Measurements from ENCODE around the gene TRIM47.
A peak's percentile ranks its signal among the peaks of the same experiment; 100 is the strongest.

Gene TRIM47

GRCh38 chr17:75910699-75911098, 32.3 kb upstream of the TRIM47 start:
- no peak for DNase-seq
- intact Hi-C loops (cut with DNase I), result no loop called here

- DNase-seq, result peak in 4 of 42 donors; percentile 25 to 62 (median 35)
- intact Hi-C loops (cut with DNase I), result no loop called here
Observed at GRCh38 chr17:75909812-75910274, 31.5 kb upstream of the TRIM47 start.

- intact Hi-C loops (cut with DNase I), result no loop called here
- peak in 40 of 42 donors; percentile 48 to 94 (median 74) for DNase-seq
Observed at GRCh38 chr17:75909051-75909811, 30.9 kb upstream of the TRIM47 start.

GRCh38 chr17:75908201-75908600, 29.8 kb upstream of the TRIM47 start:
- peak in 1 of 42 donors; percentile 55 for DNase-seq
- intact Hi-C loops (cut with DNase I), result no loop called here

- intact Hi-C loops (cut with DNase I), result no loop called here
- DNase-seq, result no peak
Observed at GRCh38 chr17:75906143-75906884, 27.9 kb upstream of the TRIM47 start.

GRCh38 chr17:75904749-75905521, 26.6 kb upstream of the TRIM47 start, which contains the start of gene MRPL38:
TSS of gene MRPL38 (minus strand) at chr17:75904884. CDS start at chr17:75904875, 9 bp downstream.
- DNase-seq, result peak; percentile 67 to 94 (median 88)
- intact Hi-C loops (cut with DNase I), result loop anchor here (2.0 kb wide), 1 partner anchor 100 kb away; no protein-coding TSS in a partner anchor

- intact Hi-C loops (cut with DNase I), result no loop called here
- no peak for DNase-seq
Observed at GRCh38 chr17:75902406-75902805, 24.0 kb upstream of the TRIM47 start.

GRCh38 chr17:75901727-75902126, 23.3 kb upstream of the TRIM47 start:
- DNase-seq, result no peak
- intact Hi-C loops (cut with DNase I), result no loop called here

GRCh38 chr17:75900691-75901533, 22.5 kb upstream of the TRIM47 start:
- intact Hi-C loops (cut with DNase I), result no loop called here
- no peak for DNase-seq

GRCh38 chr17:75899767-75900468, 21.5 kb upstream of the TRIM47 start:
- intact Hi-C loops (cut with DNase I), result loop anchor here (5.0 to 10.0 kb wide), 2 partner anchors 43 to 115 kb away; partner anchors contain the start of genes UNK and WBP2
- no peak for DNase-seq

- intact Hi-C loops (cut with DNase I), result loop anchor here (5.0 to 10.0 kb wide), 2 partner anchors 42 to 115 kb away; partner anchors contain the start of genes UNK and WBP2
- no peak for DNase-seq
Observed at GRCh38 chr17:75899353-75899752, 21.0 kb upstream of the TRIM47 start.

GRCh38 chr17:75898791-75899190, 20.4 kb upstream of the TRIM47 start:
- intact Hi-C loops (cut with DNase I), result loop anchor here (5.0 to 10.0 kb wide), 2 partner anchors 41 to 114 kb away; partner anchors contain the start of genes UNK and WBP2
- no peak for DNase-seq

GRCh38 chr17:75898065-75898464, 19.7 kb upstream of the TRIM47 start:
- no peak for DNase-seq
- intact Hi-C loops (cut with DNase I), result loop anchor here (5.0 to 10.0 kb wide), 2 partner anchors 41 to 113 kb away; partner anchors contain the start of genes UNK and WBP2

GRCh38 chr17:75897160-75898019, 19.0 kb upstream of the TRIM47 start:
- DNase-seq, result no peak
- intact Hi-C loops (cut with DNase I), result loop anchor here (5.0 to 10.0 kb wide), 2 partner anchors 40 to 113 kb away; partner anchors contain the start of genes UNK and WBP2

- intact Hi-C loops (cut with DNase I), result loop anchor here (5.0 to 10.0 kb wide), 2 partner anchors 39 to 112 kb away; partner anchors contain the start of genes UNK and WBP2
- DNase-seq, result peak; percentile 63 to 94 (median 86)
Observed at GRCh38 chr17:75896415-75897159, 18.2 kb upstream of the TRIM47 start, which contains the start of gene TRIM65. TSS of gene TRIM65 (minus strand) at chr17:75896951. CDS start at chr17:75896937, 14 bp downstream.
